HG02588 (cell line): ENCODE measurements around the gene TGFBR3.
"Not testable (repeated sequence)": the region's sequence is repeated elsewhere in the genome, so short reads cannot be mapped to it uniquely, and the experiment has no call there.

Experiments
- ATAC-seq: cut with Tn5 transposase; IDR thresholded peaks from one replicate; pipeline ENCODE4 v1.9.1; 2021; ENCODE audit warnings: mild to moderate bottlenecking, moderate library complexity; ENCODE audit not compliant: unreplicated experiment

TGFBR3 gene

GRCh38 chr1:91666651-91667050 is 219.3 kb downstream of the TGFBR3 start:
- not testable (repeated sequence) for ATAC-seq

DNA sequence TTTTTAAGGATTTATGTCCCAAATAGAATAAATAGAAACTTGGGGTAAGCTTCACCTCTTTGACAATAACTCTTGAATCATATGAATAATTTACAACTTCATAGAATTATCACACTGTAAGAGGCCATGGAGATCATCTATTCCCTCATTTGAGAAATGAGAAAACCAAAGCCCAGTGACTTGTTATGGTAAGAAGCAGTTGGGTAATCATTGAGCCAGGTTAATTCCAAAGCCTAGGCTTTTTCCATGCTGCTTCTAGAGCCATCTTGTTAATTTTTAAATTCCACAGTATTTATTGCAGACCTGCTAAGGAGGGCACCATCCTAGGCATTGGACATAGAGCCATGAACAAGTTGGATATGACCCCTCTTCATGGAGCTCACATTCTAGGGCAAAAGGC is 224.8 kb downstream of the TGFBR3 start:
- ATAC-seq = no peak

DNA sequence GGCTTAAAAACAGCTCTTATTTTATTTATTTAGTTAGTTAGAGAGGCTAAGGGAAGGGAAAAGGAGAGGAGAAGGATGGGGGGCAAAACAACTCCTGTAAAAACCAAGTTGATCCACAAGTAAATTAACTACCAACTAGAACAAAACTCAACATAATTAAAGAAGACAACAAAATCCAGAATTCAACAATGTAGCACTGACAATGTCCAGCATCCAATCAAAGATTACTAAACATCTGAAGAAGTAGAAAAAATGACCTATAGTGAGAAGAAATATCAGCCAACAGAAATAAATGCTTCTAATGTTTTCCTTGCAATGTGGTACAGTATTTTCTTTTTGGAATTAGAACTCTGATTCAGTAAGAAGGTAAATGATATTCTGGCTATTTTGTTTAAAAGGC is 225.2 kb downstream of the TGFBR3 start:
- ATAC-seq = no peak

DNA sequence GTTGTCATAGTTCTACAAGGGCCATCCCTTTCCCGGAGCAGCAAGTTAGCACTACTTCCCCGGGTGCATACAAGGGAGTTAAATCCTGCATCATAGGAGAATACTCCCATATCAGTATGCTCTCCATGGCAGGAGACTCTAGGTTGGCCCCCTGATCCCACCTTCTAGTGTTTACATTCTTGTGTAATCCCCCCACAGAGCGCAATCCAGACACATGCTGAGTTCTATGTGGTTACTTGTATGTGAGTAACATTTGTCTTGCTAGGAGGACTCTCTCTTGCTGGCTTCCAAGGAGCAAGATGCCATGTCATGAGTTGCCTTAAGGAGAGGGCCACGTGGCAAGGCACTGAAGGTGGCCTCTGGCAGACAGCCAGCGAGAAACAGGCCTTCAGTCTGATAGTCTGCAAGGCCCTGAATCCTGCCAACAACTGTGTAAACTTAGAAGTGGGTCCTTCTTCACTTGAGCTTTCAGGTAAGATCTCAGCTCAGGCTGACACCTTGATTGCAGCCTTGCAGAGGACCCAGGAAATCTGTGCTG is 230.0 kb downstream of the TGFBR3 start:
- ATAC-seq = no peak

DNA sequence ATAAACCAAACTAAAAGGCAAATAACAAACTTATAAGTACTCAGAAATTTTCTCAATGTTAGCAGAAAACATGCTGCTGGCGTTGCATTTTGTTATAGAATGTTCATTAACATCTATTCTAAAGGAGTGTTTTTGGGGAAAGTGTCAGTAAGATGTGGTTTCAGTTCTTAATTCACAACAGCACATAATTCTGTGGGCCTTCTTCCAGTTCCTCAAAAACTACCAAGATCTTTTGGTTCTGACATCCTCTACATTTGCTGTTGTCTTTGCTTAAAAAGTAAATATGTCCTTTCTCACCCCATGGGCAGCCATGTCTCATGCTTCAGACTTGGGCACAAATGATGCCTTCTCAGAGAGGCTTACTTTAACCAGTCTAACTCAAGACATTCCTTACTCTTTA is 232.8 kb downstream of the TGFBR3 start:
- peak; percentile 62 for ATAC-seq

DNA sequence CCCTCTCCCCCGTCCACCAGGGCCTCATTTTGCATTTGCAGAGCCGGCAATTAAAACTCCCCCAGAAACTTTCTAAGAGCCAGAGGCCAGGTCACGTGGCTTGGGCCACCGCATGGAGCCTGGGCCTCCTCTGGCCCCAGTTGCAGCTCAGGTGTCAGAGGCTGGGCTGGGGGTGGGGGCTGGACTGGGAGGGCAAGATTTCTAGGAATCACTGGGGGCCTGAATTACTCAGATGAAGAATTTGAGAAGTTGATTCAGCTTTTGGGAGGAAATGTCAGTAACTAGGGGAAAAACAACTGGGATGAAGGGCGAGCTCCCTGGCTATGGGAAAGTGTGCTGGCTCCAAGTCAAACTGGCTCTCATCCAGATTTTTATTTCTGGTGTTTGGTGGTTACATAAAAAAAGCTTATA is 234.3 kb downstream of the TGFBR3 start:
- ATAC-seq = no peak

- no peak for ATAC-seq
Observed at GRCh38 chr1:91651243-91651642, 234.7 kb downstream of the TGFBR3 start.

- no peak for ATAC-seq
Observed at GRCh38 chr1:91650764-91651163, 235.2 kb downstream of the TGFBR3 start.

DNA sequence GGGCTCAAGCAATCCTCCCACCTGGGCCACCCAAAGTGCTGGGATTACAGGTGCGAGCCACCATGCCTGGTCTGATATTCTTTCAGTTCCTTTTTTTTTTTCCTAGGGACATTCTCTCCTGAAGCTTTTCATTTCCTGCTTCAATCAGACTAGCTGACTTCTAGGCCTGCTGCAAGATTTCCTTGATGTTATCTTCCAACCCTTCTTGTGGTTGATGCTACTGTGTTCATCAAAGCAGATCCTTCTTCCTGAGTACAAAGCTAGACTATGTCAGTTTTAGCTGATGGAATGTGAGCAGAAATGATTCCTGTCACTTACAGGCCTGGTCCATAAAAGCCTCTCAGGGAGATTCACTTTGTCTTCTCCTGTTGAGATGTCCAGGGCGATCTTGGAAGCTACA is 238.9 kb downstream of the TGFBR3 start:
- ATAC-seq = no peak

- no peak for ATAC-seq
Observed at GRCh38 chr1:91645031-91645430, 240.9 kb downstream of the TGFBR3 start.

DNA sequence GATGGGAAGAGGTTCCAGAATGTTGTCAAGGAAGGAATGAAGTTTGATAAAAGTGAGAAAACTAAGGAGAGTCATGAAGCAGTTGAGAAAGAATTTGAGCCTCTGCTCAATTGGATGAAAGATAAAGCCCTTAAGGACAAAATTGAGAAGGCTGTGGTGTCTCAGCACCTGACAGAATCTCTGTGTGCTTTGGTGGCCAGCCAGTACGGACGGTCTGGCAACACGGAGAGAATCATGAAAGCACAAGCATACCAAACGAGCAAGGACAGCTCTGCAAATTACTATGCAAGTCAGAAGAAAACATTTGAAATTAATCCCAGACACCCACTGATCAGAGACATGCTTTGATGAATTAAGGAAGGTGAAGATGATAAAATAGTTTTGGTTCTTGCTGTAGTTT is 242.5 kb downstream of the TGFBR3 start:
- ATAC-seq = no peak

DNA sequence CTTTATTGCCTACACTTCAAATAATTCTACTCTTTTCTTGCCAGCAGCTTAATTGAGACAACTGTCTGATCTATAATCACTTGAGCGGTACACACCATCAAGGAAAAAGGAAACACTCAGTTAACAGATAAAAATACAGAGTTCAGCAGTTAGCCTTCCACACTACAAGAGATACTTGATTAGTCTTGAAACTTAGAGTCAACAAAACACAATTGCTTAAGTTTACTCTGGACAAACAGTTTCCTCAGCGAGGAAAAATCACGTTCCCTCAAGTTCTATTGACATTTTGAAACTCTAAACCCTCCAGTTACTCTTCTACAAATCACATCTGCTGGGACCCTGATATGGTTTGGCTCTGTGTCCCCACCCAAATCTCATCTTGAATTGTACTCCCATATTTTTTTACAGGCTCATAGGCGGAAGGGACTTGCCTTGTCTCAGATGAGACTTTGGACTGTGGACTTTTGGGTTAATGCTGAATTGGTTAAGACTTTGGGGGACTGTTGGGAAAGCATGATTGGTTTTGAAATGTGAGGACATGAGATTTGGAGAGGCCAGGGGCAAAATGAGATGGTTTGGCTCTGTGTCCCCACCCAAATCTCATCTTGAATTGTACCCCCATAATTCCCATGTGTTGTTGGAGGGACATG is 244.9 kb downstream of the TGFBR3 start:
- ATAC-seq = no peak

GRCh38 chr1:91637539-91637994 is 248.4 kb downstream of the TGFBR3 start:
- ATAC-seq = no peak

DNA sequence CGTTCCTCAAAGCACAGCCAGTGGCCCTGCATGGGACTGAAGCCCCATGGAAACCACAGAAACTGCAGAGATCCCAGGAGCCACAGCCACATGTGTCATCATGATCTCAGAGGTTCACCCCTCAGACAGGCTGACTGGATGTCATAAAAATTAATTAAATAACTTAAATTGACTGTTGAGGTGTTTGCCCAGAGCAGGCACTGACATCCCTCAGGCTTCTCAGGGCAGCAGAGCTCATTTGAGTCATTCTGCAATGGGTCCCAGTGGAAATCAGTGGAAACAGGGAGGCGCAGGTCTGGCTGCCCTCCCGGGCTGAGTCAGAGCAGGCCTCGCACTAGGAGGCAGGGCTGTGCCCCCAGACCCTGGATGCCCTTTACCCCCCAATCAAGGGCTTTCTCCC is 250.2 kb downstream of the TGFBR3 start:
- no peak for ATAC-seq

DNA sequence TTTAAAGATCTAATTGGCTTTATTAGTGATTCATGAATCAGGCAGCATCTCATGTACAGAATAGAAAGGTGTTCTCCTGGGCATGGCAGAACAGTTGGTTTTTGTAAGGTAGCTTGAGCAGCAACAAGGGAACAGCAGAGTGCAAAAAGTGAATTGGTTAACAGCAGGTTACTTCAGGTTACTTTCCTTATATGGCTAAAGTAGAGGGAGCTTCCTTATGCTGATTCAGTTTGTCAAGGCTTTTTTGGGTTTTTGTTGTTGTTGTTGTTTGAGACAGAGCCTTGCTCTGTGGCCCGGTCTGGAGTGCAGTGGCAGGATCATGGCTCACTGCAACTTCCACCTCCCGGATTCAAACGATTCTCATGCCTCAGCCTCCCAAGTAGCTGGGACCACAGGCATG is 252.5 kb downstream of the TGFBR3 start:
- no peak for ATAC-seq

DNA sequence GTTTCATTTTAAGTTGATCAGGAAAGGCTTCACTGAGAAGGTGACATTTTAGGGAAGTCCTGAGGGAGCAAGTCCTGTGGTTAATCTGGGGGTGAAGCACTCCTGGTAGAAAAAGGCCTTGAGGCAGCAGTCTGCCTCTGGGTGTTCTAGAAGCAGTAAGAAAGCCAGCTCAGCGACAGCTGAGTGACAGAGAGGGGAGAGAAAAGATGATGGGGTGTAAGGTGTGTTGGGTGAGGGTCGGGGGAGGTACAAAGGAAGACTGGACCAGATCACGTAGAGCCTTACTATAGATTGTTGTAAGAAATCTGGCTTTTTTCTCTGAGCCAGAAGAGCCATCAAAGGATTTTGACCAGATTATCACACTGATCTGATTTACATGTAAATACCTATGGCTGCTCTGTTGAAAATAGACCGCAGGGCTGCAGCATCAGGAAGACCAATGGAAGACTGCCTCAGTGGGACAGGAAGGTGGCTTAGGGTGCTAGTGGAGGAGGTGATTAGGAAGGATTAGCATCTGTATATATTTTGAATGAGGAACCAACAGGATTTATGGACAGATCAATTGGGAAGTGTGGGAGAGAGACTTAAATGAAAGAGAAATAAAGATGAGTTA is 254.1 kb downstream of the TGFBR3 start:
- no peak for ATAC-seq

DNA sequence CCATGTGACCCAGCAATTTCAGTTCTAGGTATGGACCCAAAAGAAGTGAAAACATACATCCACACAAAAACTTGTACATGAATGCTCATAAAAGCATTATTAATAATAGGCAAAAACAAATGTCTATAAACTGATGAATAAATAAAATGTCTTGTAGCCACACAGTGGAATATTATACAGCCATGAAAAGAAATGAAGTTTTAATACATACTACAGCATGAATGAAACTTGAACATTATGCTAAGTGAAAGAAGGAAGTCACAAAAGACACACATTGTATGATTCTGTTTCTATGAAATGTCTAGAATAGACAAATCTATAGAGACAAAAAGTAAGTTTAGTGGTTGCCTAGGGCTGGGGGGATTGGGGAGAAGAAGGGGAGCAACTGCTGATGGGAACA is 255.1 kb downstream of the TGFBR3 start:
- ATAC-seq = no peak
